DND-41 (cell line): ENCODE results near the gene DCBLD1.

ENCODE experiments used
- CTCF ChIP-seq: IDR thresholded peaks from 2 replicates; pipeline ENCODE4 v1.5.1; 2012; ENCODE audit warnings: borderline replicate concordance, low read length, moderate library complexity, mild to moderate bottlenecking; ENCODE audit not compliant: poor library complexity, severe bottlenecking; ENCODE audit errors: extremely low read depth
- EZH2 ChIP-seq: IDR thresholded peaks from 3 replicates; pipeline ENCODE4 v1.6.1; 2012; ENCODE audit warnings: borderline replicate concordance, low read depth, mild to moderate bottlenecking, moderate library complexity, low read length, inconsistent platforms; ENCODE audit not compliant: severe bottlenecking

GRCh38 chr6:117446861-117447260, 35.6 kb upstream of the DCBLD1 start:
- TF ChIP-seq CTCF (no peak), EZH2 (no peak)
